Nephron (organoid): ENCODE data around the gene MED29.
A peak's percentile ranks its signal among the peaks of the same experiment; 100 is the strongest.

ENCODE experiments used
- H3K27ac Mint-ChIP-seq, 3 experiments: 2 replicates each; pipeline ENCODE4 v1.8.0; 2020; ENCODE audit warnings: mixed read lengths in 3 of 3, mild to moderate bottlenecking in 2 of 3, moderate library complexity in 1 of 3
- H3K27me3 Mint-ChIP-seq: 2 replicates; pipeline ENCODE4 v1.8.0; 2021; ENCODE audit warnings: low read depth, mild to moderate bottlenecking, moderate library complexity, mixed read lengths
- H3K36me3 Mint-ChIP-seq: 2 replicates; pipeline ENCODE4 v1.8.0; 2020; ENCODE audit warnings: low read depth, mixed read lengths
- H3K4me1 Mint-ChIP-seq: 2 replicates; pipeline ENCODE4 v1.8.0; 2020; ENCODE audit warnings: mixed read lengths
- H3K4me3 Mint-ChIP-seq, 3 experiments: 2 replicates each; pipeline ENCODE4 v1.8.0; 2020; ENCODE audit warnings: mild to moderate bottlenecking in 3 of 3, mixed read lengths in 3 of 3, moderate library complexity in 2 of 3
- H3K9me3 Mint-ChIP-seq: 2 replicates; pipeline ENCODE4 v1.8.0; 2020; ENCODE audit warnings: mixed read lengths
- CTCF ChIP-seq, 3 experiments: fragments of 200-600 bp; sonication (generic); IDR thresholded peaks; one replicate each; pipeline ENCODE4 v1.5.0; 2021; ENCODE audit warnings: antibody characterized with exemption in 3 of 3; ENCODE audit not compliant: unreplicated experiment in 3 of 3

Gene MED29

DNA sequence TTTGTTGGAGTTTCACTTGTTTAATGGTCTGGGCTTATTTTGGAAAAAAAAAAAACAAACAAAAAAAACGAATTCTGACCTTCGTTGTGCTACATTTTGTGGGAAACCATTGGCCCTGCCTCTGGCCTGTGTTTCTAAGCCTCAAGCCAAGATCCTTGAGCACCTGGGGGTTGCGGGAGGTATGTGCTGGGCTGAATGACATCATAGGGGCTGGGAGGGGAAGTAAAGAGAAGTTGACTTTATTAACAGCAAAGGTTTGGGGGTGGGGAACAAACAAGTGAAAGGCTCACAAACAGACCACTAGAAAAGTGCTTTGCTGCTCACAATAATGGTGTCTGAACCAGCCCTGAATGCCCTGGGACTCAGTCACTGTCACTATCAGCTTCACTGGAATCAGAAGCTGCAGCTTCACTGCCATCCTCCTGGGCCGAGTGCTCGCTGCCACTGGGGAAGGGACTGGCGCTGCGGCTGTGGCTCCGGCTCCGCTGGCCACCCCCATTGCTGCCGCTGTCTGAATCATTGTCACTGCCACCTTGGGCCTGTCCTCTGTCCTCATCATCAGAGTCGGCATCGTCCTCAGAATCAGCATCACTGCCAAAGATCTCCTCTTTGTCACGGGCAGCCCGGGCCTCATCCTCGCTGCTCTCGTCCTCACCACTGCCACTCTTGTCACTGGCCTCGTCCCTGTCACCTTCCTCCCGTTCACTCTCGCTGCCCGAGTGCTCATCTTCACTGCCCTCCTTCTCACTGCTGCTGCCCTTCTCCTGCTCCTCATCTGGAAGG lies 5.4 kb upstream of the MED29 start:
- peak overlapping the region in 2 of 3 experiments; percentile 6 to 59 for H3K27ac Mint-ChIP-seq
- H3K27me3 Mint-ChIP-seq = no peaks in the 10 kb centered on the region
- no peak overlapping the region for H3K4me3 Mint-ChIP-seq
- H3K36me3 Mint-ChIP-seq = peaks cover 69% of the 10 kb centered on the region
- no peaks in the 10 kb centered on the region for H3K9me3 Mint-ChIP-seq
- no peak for TF ChIP-seq CTCF (IDR thresholded peaks at IDR 0.05; ENCODE audit: unreplicated experiment in 3 of 3)
- H3K4me1 Mint-ChIP-seq = peaks cover 5% of the 10 kb centered on the region

DNA sequence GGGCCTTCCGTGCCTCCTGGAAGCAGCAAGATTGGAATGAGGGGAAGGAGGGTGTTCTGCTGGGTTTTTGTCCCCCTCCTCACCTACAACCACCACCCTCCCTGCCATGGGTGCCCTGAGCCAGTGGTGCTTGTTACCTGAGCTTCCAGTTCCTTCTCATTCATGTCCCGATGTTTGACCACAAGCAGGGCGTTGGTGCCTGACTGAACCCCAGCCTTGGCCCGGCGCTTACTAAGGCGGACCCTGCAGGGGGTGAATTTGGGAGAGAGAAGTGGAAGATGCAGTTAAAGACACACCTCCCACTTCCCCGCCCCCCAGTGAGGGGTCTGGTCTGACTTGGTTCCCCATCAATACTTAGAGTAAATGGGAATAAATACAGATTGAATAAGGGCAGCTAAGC lies 4.6 kb upstream of the MED29 start:
- no peak for TF ChIP-seq CTCF (IDR thresholded peaks at IDR 0.05; ENCODE audit: unreplicated experiment in 3 of 3)
- Mint-ChIP-seq H3K4me1 (peaks cover 13% of the 10 kb centered on the region), H3K27me3 (no peaks in the 10 kb centered on the region), H3K9me3 (no peaks in the 10 kb centered on the region), H3K36me3 (peaks cover 66% of the 10 kb centered on the region), H3K4me3 (peak overlapping the region in 2 of 3 experiments; percentile 25 to 64), H3K27ac (peak overlapping the region in 1 of 3 experiments; percentile 13)

DNA sequence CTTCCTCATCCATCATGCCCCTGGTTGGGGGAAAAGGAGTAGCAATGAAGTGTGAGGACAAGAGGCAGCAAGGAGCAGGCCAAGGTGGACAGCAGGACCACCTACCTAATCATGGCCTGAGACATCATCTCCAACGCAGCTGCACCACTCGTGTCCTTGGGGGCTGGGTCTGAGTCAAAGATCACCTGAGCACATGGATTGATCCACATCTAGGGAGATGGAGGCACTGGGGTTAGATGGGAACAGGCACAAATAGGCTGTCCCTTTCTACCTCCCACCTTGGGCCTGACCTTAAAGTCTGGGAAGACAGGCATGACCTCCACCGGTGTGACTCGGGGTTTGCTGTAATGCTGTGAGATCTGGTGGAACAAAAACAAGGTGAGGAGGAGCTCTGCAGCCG lies 2.5 kb upstream of the MED29 start:
- Mint-ChIP-seq H3K36me3 (peaks cover 54% of the 10 kb centered on the region), H3K27me3 (no peaks in the 10 kb centered on the region), H3K27ac (peak overlapping the region in 1 of 3 experiments; percentile 3), H3K4me3 (peak overlapping the region; percentile 58 to 67 (median 64)), H3K9me3 (no peaks in the 10 kb centered on the region), H3K4me1 (peaks cover 19% of the 10 kb centered on the region)
- TF ChIP-seq CTCF (IDR thresholded peaks at IDR 0.05; ENCODE audit: unreplicated experiment in 3 of 3) = no peak

- Mint-ChIP-seq H3K27ac (peak overlapping the region; percentile 96 to 97 (median 97)), H3K4me1 (peaks cover 19% of the 10 kb centered on the region), H3K4me3 (peak overlapping the region; percentile 90 to 99 (median 92)), H3K27me3 (no peaks in the 10 kb centered on the region), H3K36me3 (peaks cover 50% of the 10 kb centered on the region), H3K9me3 (no peaks in the 10 kb centered on the region)
- no peak for TF ChIP-seq CTCF (IDR thresholded peaks at IDR 0.05; ENCODE audit: unreplicated experiment in 3 of 3)
Measured at GRCh38 chr19:39389631-39390414, 1.4 kb upstream of the MED29 start.

- Mint-ChIP-seq H3K27me3 (no peaks in the 10 kb centered on the region), H3K27ac (peak overlapping the region; percentile 96 to 97 (median 97)), H3K36me3 (peaks cover 51% of the 10 kb centered on the region), H3K4me1 (peaks cover 19% of the 10 kb centered on the region), H3K9me3 (no peaks in the 10 kb centered on the region), H3K4me3 (peak overlapping the region; percentile 90 to 99 (median 92))
- TF ChIP-seq CTCF (IDR thresholded peaks at IDR 0.05; ENCODE audit: unreplicated experiment in 3 of 3) = no peak
Measured at GRCh38 chr19:39390451-39390750, 777 bp upstream of the MED29 start.
